ENCODE data around the gene HSP90AA1.

Gene HSP90AA1

GRCh38 chr14:102126807-102127455 is 40.1 kb upstream of the HSP90AA1 start:
- no peak for TF ChIP-seq EZH2phosphoT487 (IDR thresholded peaks at IDR 0.05; ENCODE audit: borderline replicate concordance, low read length)
- TF ChIP-seq CTCF (IDR thresholded peaks at IDR 0.05; ENCODE audit: low read depth, low read length, poor library complexity, severe bottlenecking) = no peak
- Histone ChIP-seq H3K79me2 (ENCODE audit: control insufficient read depth, low read length) (no peaks in the 10 kb centered on the region), H3K27me3 (ENCODE audit: control insufficient read depth, low read length) (no peaks in the 10 kb centered on the region), H3F3A (ENCODE audit: control insufficient read depth, insufficient read depth) (no peaks in the 10 kb centered on the region), H3K36me3 (ENCODE audit: control insufficient read depth, low read length) (no peaks in the 10 kb centered on the region), H4K20me1 (ENCODE audit: control insufficient read depth, insufficient read depth, low read depth, low read length) (no peaks in the 10 kb centered on the region), H3K4me2 (ENCODE audit: low read length) (no peak overlapping the region), H3K9me3 (ENCODE audit: control insufficient read depth, insufficient read depth, low read length) (no peaks in the 10 kb centered on the region), H3K9me2 (replicated peaks; ENCODE audit: control insufficient read depth, low read length) (no peaks in the 10 kb centered on the region), H3K27ac (ENCODE audit: low read depth, low read length) (no peak overlapping the region), H3K4me1 (ENCODE audit: control insufficient read depth, low read length) (no peaks in the 10 kb centered on the region), H3K4me3 (ENCODE audit: low read length) (no peak overlapping the region)

GRCh38 chr14:102125546-102125945 is 38.7 kb upstream of the HSP90AA1 start:
- H3K36me3 ChIP-seq (ENCODE audit: control insufficient read depth, low read length) = no peaks in the 10 kb centered on the region
- H3K27me3 ChIP-seq (ENCODE audit: control insufficient read depth, low read length) = no peaks in the 10 kb centered on the region
- H3K79me2 ChIP-seq (ENCODE audit: control insufficient read depth, low read length) = no peaks in the 10 kb centered on the region
- no peaks in the 10 kb centered on the region for H3F3A ChIP-seq (ENCODE audit: control insufficient read depth, insufficient read depth)
- no peaks in the 10 kb centered on the region for H3K4me1 ChIP-seq (ENCODE audit: control insufficient read depth, low read length)
- H3K9me2 ChIP-seq (replicated peaks; ENCODE audit: control insufficient read depth, low read length) = no peaks in the 10 kb centered on the region
- H3K4me3 ChIP-seq (ENCODE audit: low read length) = no peak overlapping the region
- H3K27ac ChIP-seq (ENCODE audit: low read depth, low read length) = no peak overlapping the region
- no peaks in the 10 kb centered on the region for H3K9me3 ChIP-seq (ENCODE audit: control insufficient read depth, insufficient read depth, low read length)
- H3K4me2 ChIP-seq (ENCODE audit: low read length) = no peak overlapping the region
- TF ChIP-seq CTCF (IDR thresholded peaks at IDR 0.05; ENCODE audit: low read depth, low read length, poor library complexity, severe bottlenecking) (no peak), EZH2phosphoT487 (IDR thresholded peaks at IDR 0.05; ENCODE audit: borderline replicate concordance, low read length) (no peak)
- H4K20me1 ChIP-seq (ENCODE audit: control insufficient read depth, insufficient read depth, low read depth, low read length) = no peaks in the 10 kb centered on the region

GRCh38 chr14:102124419-102124818 is 37.6 kb upstream of the HSP90AA1 start:
- no peak for TF ChIP-seq CTCF (IDR thresholded peaks at IDR 0.05; ENCODE audit: low read depth, low read length, poor library complexity, severe bottlenecking)
- no peak for TF ChIP-seq EZH2phosphoT487 (IDR thresholded peaks at IDR 0.05; ENCODE audit: borderline replicate concordance, low read length)
- no peaks in the 10 kb centered on the region for H3F3A ChIP-seq (ENCODE audit: control insufficient read depth, insufficient read depth)
- H3K4me3 ChIP-seq (ENCODE audit: low read length) = no peak overlapping the region
- H3K9me2 ChIP-seq (replicated peaks; ENCODE audit: control insufficient read depth, low read length) = no peaks in the 10 kb centered on the region
- no peaks in the 10 kb centered on the region for H3K9me3 ChIP-seq (ENCODE audit: control insufficient read depth, insufficient read depth, low read length)
- H3K36me3 ChIP-seq (ENCODE audit: control insufficient read depth, low read length) = no peaks in the 10 kb centered on the region
- no peak overlapping the region for H3K27ac ChIP-seq (ENCODE audit: low read depth, low read length)
- no peaks in the 10 kb centered on the region for H3K4me1 ChIP-seq (ENCODE audit: control insufficient read depth, low read length)
- H3K4me2 ChIP-seq (ENCODE audit: low read length) = no peak overlapping the region
- no peaks in the 10 kb centered on the region for H3K27me3 ChIP-seq (ENCODE audit: control insufficient read depth, low read length)
- no peaks in the 10 kb centered on the region for H4K20me1 ChIP-seq (ENCODE audit: control insufficient read depth, insufficient read depth, low read depth, low read length)
- H3K79me2 ChIP-seq (ENCODE audit: control insufficient read depth, low read length) = no peaks in the 10 kb centered on the region
